ENCODE data around the gene SPON2.
A peak's percentile ranks its signal among the peaks of the same experiment; 100 is the strongest.

SPON2 gene

DNA sequence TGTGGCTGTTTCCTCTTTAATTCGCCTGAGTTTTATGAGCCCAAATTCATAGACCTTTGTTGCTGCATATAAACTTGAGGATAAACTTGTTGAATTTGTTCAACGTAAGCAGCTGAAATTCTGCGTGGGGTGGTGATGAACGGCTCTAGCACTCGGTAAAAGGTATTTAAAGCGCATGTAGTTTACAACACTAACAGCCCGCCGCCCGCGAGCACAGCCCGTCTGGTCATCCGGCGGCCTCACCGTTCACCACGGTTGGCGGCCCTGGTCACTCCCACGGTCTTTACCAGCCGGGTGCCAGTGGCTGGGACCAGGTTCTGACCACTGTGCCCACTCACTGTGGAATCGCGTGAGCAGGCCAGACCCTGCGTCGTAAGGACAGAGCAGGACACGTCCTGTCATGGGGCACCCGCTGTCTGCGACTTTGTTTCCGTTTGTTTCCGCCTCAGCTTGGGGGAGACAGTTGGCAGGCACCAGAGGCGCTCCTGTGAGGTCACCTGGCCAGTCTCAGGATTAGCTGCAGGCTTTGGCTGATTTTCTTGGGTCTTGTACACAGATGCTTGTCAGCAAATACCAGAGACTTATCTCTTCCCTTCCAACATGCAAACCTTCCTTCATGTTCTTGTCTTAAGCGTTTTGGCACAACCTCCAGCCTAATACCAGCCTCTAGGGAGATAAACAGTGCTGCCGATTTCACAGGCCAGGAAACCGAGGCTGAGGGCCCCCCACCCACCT is 36.8 kb upstream of the SPON2 start:
- no peak for DNase-seq (ENCODE audit: low read depth in 1 of 2, low spot score in 1 of 2)

DNA sequence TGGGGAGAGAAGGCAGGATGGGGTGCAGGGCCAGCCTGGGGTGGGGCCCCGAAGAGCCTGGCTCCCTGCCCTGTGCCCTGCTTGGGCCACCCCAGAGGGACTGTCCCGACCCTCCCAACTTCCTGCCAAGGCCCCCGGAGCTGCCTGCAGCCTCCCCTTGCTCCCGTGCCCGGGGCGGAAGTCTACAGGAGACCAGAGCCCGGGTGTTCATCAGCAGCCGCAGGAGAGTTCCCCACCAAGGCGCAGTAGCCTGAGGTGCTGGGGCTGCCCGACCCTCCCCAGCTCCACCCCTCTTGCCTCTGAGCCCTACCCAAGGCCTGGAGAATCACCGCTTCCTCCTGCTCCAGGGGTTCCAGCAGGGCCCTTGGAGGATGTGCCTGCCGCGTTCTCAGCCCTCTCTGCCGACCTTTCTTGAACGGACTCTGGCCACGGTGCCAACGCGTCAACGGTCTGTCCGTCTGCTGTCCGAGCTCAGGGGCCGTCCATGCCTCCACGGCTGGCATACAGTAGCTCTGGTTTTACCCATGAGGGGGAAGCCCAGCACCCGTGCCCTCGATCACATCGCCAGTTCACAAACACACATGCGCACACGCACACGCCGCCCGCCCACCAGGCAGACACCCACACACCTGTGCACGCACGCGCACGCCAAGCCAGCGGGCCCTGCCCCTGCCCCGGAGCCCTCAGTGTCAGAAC is 36.0 kb upstream of the SPON2 start:
- DNase-seq (ENCODE audit: low read depth in 1 of 2, low spot score in 1 of 2), result no peak

- no peak for DNase-seq (ENCODE audit: low read depth in 1 of 2, low spot score in 1 of 2)
Observed at GRCh38 chr4:1207603-1208265, 35.4 kb upstream of the SPON2 start.

- DNase-seq (ENCODE audit: low read depth in 1 of 2, low spot score in 1 of 2), result no peak
Observed at GRCh38 chr4:1207157-1207470, 34.7 kb upstream of the SPON2 start.

DNA sequence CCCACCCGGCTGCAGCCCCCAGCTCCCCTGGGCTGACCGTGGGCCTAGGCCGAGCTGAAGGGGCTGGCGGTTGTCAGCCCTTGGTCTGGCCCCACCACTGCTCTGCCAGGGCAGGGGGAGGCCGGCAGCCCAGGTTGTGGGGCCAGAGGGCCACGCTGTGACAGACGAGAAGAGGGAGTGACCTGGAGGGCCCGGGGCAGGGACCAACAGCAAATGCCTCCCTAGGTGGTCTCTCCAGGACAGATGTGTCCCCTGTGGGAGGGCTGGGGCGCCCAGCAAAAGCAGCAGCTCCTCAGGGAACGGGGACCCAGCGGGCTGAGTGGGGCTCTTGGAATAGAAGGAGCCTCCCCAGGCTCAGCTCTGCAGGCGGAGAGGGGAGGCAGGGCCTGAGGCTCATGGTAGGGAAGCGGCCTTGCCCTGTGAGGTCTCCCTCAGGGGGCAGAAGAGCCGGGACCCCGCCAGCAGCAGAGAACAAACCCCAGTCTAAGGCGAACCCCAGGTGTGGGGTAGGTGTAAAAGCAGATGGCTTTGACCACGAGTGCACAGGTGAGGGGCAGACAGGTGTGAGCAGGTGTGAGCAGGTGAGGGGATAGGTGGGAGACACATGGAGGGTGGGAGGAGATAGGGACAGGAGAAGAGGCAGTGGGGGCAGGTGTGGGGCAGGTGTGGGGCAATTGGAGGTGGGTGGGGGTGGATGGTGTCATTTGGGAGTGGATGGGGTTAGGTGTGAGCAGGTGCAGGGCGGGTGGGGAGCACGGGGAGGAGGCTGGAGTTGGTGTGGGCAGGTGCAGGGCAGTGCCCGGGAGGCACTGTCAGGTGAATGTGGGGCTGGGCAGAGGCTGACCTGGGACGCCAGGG is 34.1 kb upstream of the SPON2 start:
- no peak for DNase-seq (ENCODE audit: low read depth in 1 of 2, low spot score in 1 of 2)

DNA sequence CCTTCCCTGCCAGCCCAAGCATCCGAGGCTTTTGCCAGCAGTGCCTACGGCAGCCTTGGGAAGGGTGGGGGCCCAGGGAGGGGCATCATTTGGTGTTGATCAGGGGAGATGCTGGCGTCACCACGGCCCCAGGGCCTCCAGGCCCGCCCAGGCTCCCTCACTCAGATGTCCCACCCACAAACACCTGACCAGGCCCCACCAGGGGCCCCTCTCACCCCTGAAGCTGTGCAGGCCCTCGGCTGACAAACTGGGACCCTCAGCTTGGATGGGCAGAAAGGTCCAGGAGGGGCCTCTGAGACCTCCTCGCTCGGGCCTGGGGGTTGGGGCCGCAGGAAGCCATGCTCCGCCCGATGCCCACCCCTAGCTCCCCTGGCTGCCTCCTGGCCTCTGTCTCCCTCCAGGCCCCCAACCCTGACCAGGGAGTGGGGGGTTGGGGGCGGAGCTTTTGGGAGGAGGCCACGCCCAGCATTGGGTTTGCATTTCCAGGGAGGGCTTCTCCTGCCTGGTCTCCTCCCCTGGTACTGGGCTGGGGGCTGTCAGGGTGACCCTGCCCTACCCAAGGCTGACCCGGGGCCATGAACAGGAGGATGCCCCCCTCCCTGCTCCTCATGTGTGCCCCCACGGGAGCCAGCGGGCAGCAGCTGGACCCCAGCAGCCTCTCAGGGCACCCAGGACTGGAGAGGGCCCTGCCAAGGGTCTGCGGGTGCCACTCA is 33.4 kb upstream of the SPON2 start:
- DNase-seq (ENCODE audit: low read depth in 1 of 2, low spot score in 1 of 2), result no peak

DNA sequence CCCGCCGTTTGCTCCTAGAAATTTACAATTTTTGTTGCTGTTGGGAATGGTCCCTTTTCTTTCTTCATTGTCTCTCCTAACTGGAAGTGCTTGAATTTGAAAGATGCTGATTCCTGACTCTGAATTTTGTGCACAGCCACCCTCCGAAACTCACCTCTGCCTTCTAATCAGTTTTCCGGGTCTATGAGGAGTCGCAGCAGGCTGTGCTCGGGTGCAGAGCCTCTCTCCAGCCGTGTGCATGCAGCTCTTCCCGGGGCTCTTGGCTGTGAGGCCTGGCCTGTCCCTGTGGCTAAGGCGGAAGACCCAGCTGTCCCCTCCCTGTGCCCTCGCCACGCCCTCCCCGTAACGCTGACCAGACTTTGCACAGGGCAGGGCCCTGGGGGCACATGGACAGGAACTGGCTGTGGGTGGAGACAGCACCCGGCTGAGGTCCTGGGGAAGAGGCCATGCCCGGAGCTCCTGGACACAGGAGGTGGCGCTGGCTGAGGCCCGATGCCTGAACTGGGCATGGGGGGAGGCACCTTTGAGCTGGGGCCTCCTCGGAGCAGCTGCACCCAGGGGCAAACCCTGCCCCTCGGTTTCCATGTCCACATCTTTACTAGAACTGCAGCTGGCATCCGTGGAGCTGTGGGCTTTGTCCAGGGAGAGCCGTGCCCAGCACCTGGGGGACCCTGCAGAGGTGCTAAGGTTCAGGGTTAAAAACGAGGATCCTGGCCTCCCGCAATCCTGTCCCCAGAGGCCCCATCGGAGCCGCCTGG is 32.6 kb upstream of the SPON2 start:
- no peak for DNase-seq (ENCODE audit: low read depth in 1 of 2, low spot score in 1 of 2)

DNA sequence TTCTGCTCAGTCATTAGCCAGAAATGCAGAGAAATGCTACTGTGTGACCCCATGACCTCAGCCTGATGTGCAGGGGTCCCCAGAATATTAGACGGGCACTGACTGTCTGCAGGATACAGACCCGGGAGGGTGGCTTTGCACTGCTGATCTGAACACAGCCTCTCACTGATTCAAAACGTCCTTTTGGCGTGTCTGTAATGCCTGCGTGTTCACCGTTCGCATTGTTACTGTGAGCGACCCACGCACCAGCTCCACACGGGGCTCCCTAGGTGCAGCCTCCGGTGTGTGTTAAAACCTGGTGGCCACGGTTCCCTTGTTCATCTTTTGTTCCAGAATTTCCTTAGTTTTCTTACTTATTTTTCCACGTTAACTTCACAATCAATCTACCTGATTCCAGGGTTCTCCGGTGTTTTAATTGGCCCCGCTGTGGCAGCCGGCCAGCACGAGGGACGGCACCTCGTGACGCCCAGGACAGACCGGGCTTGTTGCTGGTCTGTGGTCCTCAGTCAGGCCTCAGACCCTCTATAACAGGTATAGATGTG is 32.0 kb upstream of the SPON2 start:
- DNase-seq (ENCODE audit: low read depth in 1 of 2, low spot score in 1 of 2), result no peak

DNA sequence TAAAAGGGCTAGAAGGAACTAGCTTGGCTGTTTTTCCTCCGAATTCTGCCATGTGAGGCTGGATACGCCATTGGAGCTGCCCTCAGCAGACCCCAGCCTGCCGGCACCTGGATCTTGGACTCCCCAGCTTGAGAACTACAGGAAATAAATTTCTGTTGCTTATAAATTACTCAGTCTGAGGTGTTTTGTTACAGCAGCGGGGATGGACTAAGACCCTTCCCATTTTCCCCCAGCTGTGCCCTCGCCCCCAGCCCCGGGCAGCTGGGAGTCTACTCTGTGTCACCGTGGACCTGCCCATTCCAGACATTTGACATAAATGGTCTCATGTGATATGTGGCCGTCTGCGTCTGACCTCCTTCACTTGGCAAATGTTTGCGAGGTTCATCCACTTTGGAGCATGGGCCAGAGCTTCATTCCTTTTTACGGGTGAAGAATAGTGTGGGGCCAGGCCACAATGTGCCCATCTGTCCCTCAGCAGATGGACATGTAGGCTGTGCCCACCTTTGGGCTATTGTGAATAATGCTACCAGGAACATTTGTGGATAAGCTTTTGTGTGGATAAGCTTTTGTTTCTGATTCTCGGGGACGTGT is 30.7 kb upstream of the SPON2 start:
- no peak for DNase-seq (ENCODE audit: low read depth in 1 of 2, low spot score in 1 of 2)

- no peak for DNase-seq (ENCODE audit: low read depth in 1 of 2, low spot score in 1 of 2)
Observed at GRCh38 chr4:1202526-1203011, 30.2 kb upstream of the SPON2 start.

DNA sequence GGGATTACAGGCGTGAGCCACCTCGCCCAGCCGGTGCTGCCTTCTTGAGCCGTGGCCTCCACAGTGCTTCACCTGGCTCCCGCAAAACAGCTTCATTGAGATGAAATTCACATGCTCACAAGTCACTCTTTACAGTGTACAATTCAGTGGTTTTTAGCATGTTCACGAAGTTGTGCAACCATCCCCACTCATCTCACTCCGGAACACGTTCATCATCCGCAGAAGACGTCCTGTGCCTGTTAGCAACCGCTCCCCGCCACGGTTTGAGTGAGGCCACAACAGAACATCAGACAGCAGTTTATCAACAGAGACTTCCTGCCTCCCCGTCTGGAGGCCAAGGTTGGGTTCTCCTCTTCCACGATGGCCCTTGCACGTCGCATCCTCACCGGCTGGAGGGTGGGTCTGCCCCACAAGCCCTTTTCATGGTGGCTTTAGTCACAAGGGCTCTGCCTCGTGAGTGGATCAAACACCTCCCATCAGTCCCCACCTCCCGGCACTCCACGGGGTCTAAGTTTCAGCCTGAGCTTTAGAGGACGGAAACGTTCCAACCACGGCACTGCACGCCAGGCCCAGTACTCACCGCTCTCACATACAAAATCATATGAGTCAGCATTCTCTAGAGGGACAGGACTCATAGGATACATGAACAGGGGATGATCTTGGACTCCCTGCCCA is 29.6 kb upstream of the SPON2 start:
- DNase-seq (ENCODE audit: low read depth in 1 of 2, low spot score in 1 of 2), result peak; percentile 49 to 52

DNA sequence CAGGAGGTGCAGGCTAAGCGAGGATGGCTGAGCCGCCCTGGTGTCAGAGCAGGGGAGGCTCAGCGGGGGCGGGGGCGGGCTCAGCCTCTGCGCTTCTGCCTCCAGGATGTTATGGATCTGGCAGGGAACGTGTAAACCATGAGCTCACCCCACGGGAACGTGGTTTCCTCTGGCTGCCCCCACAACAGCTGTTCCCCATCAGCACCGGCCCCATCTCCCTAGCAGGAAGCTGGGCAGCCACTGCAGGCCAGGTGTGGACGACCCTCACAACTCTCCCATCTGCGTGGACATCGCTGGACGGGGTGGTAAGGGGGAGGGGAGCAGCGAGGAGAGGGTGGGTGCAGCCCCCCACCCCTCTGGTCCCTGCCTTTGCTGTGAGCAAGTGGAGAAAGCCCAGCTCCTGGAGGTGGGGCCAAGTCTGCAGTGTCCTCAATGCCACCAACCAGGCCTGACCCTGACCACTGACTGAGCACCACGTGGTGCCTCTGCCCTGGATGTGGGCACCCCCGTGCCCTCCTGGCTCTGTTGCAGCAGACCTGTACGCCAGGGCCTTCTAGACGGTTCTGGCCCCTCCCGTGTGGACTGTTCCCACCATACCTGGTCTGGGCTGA is 28.1 kb upstream of the SPON2 start:
- DNase-seq (ENCODE audit: low read depth in 1 of 2, low spot score in 1 of 2), result no peak

DNA sequence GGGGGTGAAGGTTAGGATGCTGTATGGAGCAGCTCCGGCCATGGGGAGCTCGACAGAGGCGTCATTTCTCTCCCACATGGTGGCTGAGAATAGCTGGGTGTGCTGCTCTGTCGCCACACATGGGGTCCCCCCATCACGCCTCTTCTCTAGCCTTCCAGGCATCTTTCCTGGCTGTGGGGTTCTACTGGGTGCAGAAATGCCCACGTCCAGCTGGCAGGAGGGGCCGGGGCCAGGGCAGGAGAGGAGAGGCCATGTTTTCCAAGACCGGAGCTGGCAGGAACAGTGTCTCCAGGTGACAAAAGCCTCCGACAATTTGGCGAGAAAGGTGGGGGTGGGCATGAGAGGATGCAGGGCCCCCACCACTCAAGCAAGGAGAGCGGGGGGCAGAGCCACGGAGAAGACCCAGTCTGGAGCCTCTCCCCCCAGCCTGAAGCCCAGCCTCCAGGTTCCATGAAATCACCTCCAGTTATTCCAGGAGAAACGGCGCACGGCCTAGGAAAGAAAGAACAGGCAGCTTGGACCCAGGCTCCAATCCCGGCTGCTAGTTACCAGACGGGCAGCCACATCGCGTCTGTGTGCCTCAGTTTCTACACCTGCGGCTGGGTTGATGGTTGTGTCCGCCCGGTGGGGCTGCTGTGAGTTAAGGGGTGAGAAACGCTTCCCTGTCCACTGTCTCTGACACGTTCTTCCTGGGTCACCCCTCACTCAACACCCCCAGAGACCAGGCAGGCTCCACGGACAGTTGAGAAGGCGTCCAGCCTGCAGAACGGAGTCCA is 27.4 kb upstream of the SPON2 start:
- DNase-seq (ENCODE audit: low read depth in 1 of 2, low spot score in 1 of 2), result no peak

- no peak for DNase-seq (ENCODE audit: low read depth in 1 of 2, low spot score in 1 of 2)
Observed at GRCh38 chr4:1198098-1198844, 25.9 kb upstream of the SPON2 start.

DNA sequence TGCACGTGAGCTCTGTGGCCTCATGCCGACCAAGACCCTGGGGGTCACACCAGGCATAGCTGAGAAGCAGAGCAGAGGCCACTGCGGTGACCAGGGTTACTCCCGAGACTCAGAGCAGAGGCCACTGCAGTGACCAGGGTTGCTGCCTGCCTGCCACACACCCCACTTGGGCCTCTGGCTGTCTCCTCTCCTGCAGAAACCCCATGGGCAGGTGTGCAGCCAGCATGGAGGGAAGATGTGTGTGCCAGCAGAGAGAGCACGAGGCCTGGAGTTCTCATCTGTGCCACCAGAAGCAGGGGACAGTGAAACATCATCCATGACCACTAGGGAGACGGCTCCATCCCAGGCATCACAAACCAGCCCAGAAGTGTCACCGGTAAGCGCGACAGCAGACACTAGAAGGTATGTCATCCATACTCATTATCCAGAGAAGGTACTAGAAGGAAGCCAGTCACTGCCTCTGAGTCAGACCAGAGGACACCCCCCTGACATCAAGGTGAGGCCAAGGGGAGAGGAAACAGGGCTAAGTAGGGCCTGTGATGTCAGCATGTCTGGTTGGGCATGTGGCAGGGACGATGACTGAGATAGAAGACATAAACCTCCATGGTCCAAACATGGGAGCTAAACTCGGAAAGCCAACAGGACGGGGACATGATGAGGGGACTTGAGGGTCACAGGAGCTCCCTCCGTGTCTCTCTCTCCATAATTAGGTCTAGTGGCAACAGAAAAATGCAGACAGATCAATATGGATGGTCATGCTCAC is 24.2 kb upstream of the SPON2 start:
- no peak for DNase-seq (ENCODE audit: low read depth in 1 of 2, low spot score in 1 of 2)

GRCh38 chr4:1195891-1196401 is 23.6 kb upstream of the SPON2 start:
- no peak for DNase-seq (ENCODE audit: low read depth in 1 of 2, low spot score in 1 of 2)

Measured in activated CD4-positive, alpha-beta T cell treated with anti-CD3 and anti-CD28 coated beads, Interleukin-2, amount 50 U/mL, for 24 hours (primary cell).